ENCODE results near the gene KIF1B.

DNA sequence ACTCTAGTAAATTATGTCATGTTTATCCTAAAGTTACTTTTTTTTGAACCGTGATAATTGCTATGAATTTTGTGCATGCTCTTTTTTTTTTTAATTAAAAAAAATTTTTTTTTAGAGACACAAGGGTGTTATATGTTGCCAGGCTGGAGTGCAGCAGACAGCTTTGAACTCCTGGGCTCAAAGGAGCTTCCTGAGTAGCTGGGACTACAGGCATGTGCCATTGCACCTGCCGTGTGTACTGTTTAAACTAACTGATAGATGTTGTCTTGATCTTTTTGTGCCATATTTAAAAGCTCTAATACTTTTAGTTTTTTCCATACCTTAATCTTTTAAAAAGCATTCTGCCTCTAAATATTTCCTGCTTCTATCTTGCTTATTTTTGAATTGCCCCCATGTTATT, 60.7 kb downstream of the KIF1B start:
- no peak for TF ChIP-seq SUZ12 (IDR thresholded peaks at IDR 0.05)
- TF ChIP-seq SP1 (IDR thresholded peaks at IDR 0.05), result no peak
- TF ChIP-seq FOXM1 (IDR thresholded peaks at IDR 0.05; ENCODE audit: borderline replicate concordance), result no peak
- TF ChIP-seq ZNF384 (IDR thresholded peaks at IDR 0.05), result no peak
- TF ChIP-seq FOXK2 (IDR thresholded peaks at IDR 0.05), result no peak
